ENCODE data around the gene EID3.
"Not testable (repeated sequence)": the region's sequence is repeated elsewhere in the genome, so short reads cannot be mapped to it uniquely, and the experiment has no call there.

The EID3 gene

GRCh38 chr12:104303538-104304151, at the start of gene EID3:
Gene EID3, plus strand, starts transcription at chr12:104303739. Its CDS starts 196 bp downstream, at chr12:104303935.
- peak; percentile 66 for DNase-seq

DNA sequence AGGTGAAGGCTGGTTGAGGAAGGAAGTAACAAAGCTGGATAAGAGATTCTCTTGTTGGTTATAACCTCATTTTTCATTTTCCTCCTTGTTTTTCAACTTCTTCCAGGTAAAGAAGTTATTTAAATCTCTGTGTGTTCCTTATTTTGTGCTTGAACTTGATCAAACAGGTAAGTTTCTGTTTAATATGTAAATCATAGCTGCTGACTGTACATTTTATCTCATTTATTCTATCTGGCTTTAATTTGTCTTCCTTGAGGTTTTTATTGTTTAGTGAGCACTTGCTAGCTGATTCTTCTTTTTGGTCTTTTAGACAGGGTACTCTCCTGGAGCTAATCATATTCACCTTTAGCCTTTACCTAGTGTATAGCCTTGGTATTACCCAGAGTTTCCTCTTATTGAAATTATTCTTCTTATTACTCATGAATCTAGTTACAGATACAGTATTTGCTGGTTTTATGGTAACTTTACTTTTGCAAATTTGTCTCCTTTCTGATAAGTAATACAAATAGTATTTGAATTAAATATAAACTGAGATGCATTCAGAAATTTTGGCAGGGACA, 45.5 kb upstream of the EID3 start:
- no peak for DNase-seq

DNA sequence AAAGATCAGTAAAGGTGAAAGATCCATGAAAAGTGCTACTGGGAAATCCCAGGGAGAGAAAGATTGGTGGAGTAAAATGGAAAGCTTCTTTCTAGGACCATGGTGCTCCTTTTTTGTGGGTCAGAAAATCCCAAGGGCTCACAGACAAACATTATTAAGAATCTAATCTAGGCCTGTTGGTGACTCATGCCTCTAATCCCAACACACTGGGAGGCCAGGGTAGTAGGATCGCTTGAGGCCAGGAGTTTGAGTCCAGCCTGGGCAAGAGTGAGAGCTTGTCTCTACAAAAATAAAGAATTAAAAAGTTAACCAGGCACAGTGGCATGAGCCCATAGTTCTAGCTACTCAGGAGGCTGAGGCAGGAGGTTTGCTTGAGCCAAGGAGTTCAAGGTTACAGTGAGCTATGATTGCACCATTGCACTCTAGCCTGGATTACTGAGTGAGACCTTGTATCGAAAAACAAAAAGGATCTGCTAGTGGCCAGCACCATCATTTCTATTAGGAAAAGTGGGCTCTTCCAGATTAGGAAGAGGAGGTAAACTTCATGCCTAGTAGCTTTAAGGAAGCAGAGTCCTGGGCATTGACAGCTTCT, 45.0 kb upstream of the EID3 start:
- no peak for DNase-seq

DNA sequence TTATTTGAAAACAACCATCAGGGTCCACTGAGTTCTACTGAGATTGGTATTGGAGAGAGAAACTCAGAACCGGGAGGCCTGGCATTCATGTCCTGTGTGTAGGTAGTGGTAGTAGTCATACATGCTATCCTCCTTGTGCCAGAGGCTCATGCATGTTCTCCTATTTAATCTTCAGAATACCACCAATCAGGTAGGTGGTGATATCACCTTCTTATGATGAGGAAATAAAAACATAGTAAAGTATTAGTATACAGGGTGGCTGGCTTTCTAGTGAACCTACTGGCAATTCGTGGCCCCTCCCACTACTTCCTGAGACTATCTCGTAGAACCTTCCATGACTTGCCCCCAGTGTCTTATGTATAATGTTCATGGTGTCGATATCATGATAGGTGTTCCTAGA, 40.5 kb upstream of the EID3 start:
- DNase-seq = no peak

- peak; percentile 48 for DNase-seq
Measured at GRCh38 chr12:104263580-104264358, 39.8 kb upstream of the EID3 start.

DNA sequence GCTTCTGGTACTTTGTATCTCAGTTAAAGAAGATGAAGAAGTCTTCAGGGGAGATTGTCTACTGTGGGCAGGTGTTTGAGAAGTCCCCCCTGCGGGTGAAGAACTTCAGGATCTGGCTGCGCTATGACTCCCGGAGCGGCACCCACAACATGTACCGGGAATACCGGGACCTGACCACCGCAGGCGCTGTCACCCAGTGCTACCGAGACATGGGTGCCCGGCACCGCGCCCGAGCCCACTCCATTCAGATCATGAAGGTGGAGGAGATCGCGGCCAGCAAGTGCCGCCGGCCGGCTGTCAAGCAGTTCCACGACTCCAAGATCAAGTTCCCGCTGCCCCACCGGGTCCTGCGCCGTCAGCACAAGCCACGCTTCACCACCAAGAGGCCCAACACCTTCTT, 38.1 kb upstream of the EID3 start:
- not testable (repeated sequence) for DNase-seq

DNA sequence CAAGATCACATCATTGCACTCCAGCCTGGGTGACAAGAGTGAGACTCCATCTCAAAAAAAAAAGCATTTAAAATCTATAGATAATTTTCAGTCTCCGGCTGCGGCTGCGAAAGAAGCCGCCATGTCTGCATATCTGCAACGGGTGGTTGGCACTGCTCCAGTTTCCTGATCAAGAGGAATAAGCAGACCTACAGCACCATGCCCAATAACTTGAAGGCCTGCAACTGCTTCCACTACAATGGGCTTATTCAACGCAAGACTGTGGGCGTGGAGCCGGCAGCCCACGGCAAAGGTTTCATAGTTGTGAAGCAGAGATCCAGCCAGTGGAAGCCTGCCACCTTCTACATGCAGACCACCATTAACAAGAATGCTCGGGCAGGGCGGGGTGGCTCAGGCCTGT, 30.6 kb upstream of the EID3 start:
- DNase-seq = no peak

GRCh38 chr12:104273503-104273902, 30.0 kb upstream of the EID3 start:
- no peak for DNase-seq

GRCh38 chr12:104274811-104275210, 28.7 kb upstream of the EID3 start:
- DNase-seq = no peak

GRCh38 chr12:104275689-104276088, 27.9 kb upstream of the EID3 start:
- peak; percentile 56 for DNase-seq

DNA sequence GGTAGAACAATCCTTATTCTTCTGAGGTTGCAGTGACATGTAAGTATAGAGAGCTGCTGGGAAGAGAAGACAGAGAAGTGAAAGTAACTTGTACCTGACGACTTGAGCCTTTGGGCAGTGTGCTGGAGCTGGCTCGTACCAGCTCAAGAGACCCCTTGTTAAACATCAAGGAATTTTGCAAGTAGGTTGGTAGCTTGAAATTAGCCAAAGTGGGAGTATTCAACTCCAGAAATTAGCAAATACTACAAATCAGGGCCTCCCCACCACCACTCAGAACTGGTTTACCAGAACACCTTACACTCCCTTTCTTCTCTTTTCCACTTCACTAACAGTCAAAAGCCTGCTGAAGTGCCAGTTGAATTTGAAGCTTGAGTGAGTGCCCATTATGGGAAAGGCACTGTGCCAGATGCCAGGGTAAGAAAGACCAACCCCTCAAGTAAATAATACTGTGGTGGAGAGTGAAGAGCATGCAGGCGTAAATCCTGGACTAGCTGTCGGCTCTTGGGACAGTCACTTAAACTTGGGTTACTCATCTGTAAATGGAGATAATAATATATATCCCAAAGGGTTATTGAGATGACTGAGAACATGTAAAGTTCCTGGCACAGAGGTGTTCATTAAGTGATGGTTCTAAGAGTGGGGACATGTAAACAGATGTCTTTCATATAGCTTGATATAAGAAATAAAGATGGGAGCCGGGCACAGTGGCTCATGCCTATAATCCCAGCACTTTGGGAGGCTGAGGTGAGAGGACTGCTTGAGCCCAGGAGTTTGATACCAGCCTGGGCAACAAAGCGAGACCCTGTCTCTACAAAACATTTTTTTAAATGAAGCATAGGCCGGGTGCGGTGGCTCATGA, 27.0 kb upstream of the EID3 start:
- peak; percentile 91 for DNase-seq

DNA sequence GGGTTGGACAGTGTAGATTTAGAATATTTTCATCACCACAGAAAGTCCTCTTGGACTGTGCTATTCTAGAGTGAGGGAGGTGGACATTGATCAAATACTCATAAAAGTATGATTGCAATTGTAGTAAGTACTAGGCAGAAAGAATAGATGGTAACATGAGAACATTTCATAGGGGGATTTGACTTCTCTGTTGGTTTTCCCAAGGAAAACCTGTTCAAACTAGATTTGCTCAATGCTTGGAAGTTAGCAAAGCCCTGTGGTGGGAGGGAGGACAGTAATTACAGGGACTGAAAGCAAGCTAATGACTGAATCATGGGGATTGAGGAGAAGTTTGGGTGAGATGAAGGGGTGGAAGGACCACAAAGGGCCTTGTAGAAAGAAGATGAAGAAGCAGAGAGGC, 24.4 kb upstream of the EID3 start:
- no peak for DNase-seq

GRCh38 chr12:104280111-104280510, 23.4 kb upstream of the EID3 start:
- DNase-seq = no peak

GRCh38 chr12:104280717-104281458, 22.7 kb upstream of the EID3 start:
- DNase-seq = no peak

GRCh38 chr12:104281636-104282035, 21.9 kb upstream of the EID3 start:
- DNase-seq = no peak

- no peak for DNase-seq
Measured at GRCh38 chr12:104282109-104282508, 21.4 kb upstream of the EID3 start.

DNA sequence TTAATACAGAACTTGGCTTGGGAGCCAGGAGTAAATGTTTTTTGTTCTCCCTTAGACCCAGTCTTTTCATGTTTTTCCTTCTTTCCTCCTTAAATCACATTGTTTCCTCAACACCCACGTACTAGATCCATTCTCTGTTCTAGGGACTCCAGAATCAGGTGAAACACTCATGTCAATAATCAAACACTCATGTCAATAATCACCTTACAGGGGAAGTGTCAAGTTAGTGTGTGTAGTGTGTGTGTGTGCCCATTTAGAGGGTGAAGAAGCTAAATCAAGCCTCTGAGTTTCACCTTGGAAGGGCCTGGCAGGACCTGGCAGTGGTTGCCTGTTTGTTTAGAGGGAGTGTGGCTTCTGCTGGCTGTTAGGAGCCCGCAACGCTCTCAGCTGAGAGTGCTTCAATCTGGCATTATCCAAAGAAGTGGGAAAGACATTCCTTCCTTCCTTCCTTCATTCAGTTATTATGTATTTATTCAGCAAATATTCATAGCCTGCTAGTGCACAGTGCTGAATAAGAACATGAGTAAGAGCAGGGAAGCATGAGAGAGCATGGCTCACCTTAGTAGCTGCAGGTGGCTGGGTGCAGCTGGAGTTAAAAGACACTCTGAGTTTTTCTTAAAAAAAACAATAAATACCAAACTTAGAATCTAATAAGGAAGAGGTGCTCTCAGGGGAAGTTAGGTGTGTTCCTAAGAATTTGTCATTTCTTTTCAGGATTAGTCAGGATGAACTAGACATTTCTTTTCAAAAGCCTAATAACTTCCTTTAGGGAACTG, 17.6 kb upstream of the EID3 start:
- DNase-seq = peak; percentile 28

DNA sequence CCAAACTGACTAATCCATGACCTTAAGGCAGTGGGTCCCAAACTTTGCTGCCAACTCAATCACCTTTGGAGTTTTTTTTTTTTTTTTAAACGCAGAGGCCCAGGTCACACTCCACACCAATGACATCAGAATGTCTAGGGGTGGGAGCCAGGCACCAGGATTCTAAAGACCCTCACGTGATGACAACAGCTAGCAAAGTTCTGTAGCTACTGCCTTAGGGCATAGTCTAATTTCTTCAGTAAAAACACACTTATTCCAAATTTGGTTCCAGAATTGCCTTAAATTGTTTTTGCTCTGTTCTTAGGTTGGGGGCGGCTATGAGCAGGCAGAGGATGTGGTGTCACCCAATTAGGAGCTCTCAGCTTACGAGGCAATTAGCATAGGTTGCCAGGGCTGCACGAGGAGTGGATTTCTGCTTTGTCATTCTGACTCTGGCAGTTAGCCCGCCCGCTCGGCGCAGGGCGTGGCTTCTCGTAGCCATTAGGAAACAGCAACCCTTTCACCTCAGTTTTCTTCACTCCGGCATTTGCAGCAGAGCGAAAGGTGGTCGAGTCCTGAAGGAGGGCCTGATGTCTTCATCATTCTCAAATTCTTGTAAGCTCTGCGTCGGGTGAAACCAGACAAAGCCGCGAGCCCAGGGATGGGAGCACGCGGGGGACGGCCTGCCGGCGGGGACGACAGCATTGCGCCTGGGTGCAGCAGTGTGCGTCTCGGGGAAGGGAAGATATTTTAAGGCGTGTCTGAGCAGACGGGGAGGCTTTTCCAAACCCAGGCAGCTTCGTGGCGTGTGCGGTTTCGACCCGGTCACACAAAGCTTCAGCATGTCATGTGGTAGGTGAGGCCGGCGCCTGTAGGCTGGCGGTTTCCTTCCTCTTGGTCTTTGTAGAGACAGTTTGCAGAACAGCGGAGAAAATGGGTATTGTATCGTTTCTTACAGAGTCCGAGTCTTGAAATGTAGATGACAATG, 16.7 kb upstream of the EID3 start:
- DNase-seq = peak; percentile 95

- peak; percentile 92 for DNase-seq
Measured at GRCh38 chr12:104288635-104289274, 14.8 kb upstream of the EID3 start.

GRCh38 chr12:104290320-104290719, 13.2 kb upstream of the EID3 start:
- DNase-seq = no peak

All from DMS153 (cell line).